Measurements from ENCODE around the gene LRRC17.
"Not testable (repeated sequence)": the region's sequence is repeated elsewhere in the genome, so short reads cannot be mapped to it uniquely, and the experiment has no call there.

Gene LRRC17

GRCh38 chr7:102897856-102898531 is 14.8 kb upstream of the LRRC17 start:
- DNase-seq: no peak

GRCh38 chr7:102898532-102898859 is 14.3 kb upstream of the LRRC17 start:
- DNase-seq: no peak

- DNase-seq: not testable (repeated sequence)
Observed at GRCh38 chr7:102902052-102902451, 10.7 kb upstream of the LRRC17 start.

GRCh38 chr7:102903576-102903975 is 9.2 kb upstream of the LRRC17 start:
- DNase-seq: not testable (repeated sequence)

- DNase-seq: no peak
Observed at GRCh38 chr7:102908676-102909075, 4.1 kb upstream of the LRRC17 start.

GRCh38 chr7:102913826-102914225 is 1.0 kb downstream of the LRRC17 start:
- no peak for DNase-seq

- DNase-seq: no peak
Observed at GRCh38 chr7:102914585-102914984, 1.8 kb downstream of the LRRC17 start.

GRCh38 chr7:102916426-102916825 is 3.6 kb downstream of the LRRC17 start:
- no peak for DNase-seq

- no peak for DNase-seq
Observed at GRCh38 chr7:102916881-102917280, 4.1 kb downstream of the LRRC17 start.

- no peak for DNase-seq
Observed at GRCh38 chr7:102917436-102918353, 4.9 kb downstream of the LRRC17 start.

GRCh38 chr7:102918845-102919244 is 6.0 kb downstream of the LRRC17 start:
- DNase-seq: no peak

GRCh38 chr7:102925976-102926782 is 13.4 kb downstream of the LRRC17 start:
- no peak for DNase-seq

GRCh38 chr7:102926783-102927140 is 14.0 kb downstream of the LRRC17 start:
- no peak for DNase-seq

- no peak for DNase-seq
Observed at GRCh38 chr7:102927312-102927933, 14.6 kb downstream of the LRRC17 start.

- DNase-seq: no peak
Observed at GRCh38 chr7:102931757-102932156, 19.0 kb downstream of the LRRC17 start.

- DNase-seq: no peak
Observed at GRCh38 chr7:102933763-102934162, 21.0 kb downstream of the LRRC17 start.

GRCh38 chr7:102934239-102934638 is 21.4 kb downstream of the LRRC17 start:
- DNase-seq: no peak

- DNase-seq: no peak
Observed at GRCh38 chr7:102934701-102935100, 21.9 kb downstream of the LRRC17 start.

- no peak for DNase-seq
Observed at GRCh38 chr7:102935450-102936115, 22.8 kb downstream of the LRRC17 start.

- DNase-seq: no peak
Observed at GRCh38 chr7:102938679-102939078, 25.9 kb downstream of the LRRC17 start.

- DNase-seq: no peak
Observed at GRCh38 chr7:102942181-102942866, 29.5 kb downstream of the LRRC17 start.

- no peak for DNase-seq
Observed at GRCh38 chr7:102942868-102943267, 30.1 kb downstream of the LRRC17 start.

Data from NCI-H1105 (cell line).